Measurements from ENCODE around the gene SNCAIP.
"Not testable (repeated sequence)": the region's sequence is repeated elsewhere in the genome, so short reads cannot be mapped to it uniquely, and the experiment has no call there.

The SNCAIP gene

GRCh38 chr5:122362361-122362760 lies 50.3 kb downstream of the SNCAIP start:
- no peak for DNase-seq

DNA sequence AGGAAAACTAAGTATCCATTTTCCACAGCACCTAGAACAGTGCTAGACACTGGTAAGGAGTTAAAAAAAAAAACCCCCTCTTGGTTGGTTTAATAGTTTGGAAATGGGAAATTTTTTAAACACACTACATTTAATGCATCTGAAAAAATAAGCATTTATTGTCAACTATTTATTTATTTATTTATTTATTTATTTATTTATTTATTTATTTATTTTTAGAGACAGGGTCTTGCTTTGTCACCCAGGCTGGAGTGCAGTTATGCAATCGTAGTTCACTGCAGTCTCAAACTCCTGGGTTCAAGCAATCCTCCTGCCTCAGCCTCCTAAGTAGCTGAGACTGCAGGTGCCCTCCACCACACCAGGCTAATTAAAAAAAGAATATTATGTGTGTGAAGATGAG lies 51.6 kb downstream of the SNCAIP start:
- DNase-seq = no peak

DNA sequence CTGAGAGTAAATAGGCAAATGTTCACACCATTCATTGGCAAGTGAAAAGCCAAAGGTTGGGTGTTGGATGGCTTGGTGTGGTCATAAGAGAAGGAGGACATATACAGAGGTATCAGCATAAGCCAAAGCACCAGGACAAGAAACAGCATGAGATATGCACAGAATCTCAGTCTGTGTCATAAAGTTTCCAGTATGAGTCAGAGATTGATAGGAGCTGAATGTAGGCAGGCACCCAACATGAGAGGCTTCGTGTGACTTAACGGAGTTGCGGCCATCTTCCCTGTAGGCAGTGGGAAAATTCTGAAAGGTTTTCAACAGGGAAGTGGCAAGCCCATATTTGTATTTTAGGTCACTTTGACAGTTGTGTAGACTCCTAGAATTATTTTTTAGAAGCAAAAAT lies 54.5 kb downstream of the SNCAIP start:
- no peak for DNase-seq

DNA sequence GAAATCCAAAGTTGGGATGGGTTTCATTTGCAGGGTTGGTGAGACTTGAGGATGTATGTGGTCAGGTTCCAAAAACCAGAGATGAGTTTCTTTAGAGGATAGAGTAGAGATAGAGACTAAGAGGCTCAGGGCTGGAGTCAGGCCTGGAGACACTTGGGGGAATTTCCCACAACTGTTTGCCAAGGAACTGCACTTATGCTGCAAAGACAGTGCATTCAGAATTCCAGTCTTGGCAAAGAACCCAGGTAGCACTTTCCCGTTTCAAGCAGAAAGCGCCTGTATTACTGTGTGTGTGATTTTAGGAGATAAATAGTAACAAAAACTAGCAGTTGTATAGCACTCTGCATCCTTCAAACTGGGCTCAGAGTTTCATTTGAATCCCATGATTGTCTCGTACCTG lies 55.4 kb downstream of the SNCAIP start:
- no peak for DNase-seq

- peak; percentile 90 for DNase-seq
Observed at GRCh38 chr5:122368510-122369251, 56.6 kb downstream of the SNCAIP start.

DNA sequence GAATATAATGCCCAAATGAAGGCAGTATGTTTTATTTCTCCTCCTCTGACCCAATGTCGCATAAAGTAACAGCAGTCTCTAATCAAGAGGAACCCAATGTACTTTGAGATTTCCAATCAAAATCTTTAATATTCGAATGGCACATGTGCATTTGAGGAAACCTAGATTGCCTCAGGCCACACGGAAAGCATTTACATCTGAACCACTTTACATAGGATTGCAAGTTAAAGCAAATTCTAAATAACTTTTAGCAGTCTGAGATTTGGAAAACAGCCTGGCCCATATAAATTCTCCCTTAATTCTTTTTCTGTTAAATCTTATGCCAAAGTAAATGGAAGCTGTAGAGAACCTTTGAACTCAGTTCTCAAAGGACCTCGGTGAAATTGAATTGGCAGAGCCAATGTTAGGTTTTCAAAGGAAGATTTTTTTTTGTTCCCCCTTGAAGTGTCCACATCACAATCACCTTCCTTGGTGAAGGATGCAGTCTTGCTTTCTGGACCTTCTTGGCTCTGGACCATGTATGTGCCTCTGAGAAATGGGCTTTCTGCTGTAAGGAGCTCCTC lies 57.3 kb downstream of the SNCAIP start:
- DNase-seq = no peak

DNA sequence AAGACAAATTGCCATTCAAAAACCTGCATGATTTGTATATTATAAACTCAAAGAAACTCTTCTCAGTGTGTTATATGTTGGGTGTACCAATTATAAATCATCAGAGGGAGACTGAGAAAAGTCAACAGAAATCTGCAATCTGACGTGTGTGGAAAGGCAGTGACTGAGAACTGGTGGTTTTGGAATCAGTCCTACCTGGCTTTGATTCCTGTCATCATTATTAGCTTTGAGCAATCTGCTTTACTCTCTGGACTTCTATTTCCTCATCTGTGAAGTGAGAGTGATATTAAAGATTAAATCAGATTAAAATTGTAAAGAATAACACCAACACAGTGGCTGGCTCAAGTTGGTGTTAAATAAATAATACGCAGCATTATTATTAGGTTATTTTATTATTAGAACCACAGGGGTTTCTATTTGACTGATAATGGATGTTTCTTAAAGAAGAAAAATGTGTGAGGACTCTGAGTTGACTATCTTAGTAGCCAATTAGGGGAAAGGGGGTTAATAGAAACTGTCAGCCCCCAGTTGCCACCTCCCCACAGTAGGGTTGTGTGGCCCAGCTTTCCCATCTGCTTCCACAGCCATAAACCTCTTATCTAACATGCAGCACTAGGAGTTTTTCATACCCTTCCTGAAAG lies 59.6 kb downstream of the SNCAIP start:
- no peak for DNase-seq

DNA sequence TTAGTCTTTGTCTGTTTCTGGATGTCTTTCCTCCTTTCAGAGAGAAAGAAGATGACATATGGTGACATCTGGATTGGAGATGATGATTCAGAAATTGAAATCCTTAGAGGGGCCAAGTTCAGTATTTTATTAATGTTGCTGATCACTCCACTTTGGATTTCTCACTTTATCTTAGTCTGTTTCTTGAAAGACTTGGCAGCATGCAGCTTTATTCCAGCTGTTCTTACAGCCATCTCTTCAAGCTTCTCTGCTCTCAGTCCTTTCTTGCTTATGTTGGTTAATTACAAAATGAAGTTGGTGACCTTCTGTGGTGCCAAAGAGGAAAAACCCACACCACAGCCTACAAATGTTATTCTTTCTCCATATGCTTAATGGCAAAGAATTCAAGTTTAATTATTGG lies 62.1 kb downstream of the SNCAIP start:
- no peak for DNase-seq

GRCh38 chr5:122375801-122376200 lies 63.8 kb downstream of the SNCAIP start:
- DNase-seq = no peak

GRCh38 chr5:122376250-122376649 lies 64.2 kb downstream of the SNCAIP start:
- no peak for DNase-seq

DNA sequence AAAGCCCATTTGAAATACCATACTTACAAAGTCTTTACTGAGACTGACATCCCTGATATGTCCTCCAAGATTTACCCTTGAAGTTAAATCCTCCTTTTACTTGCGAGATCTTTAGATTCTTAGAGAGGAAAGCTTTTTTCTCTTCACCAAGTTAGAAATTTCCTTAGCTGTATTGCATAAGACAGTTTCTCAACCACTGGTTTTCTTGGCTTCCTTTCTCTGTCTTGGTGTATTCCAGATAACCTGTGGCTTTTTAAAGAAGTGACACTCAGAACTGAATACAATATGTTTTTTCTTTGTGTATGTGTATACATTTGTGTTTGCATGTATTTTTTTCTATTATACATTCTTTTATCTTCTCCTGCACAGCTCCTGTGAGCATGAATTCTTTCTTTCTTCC lies 65.0 kb downstream of the SNCAIP start:
- no peak for DNase-seq

DNA sequence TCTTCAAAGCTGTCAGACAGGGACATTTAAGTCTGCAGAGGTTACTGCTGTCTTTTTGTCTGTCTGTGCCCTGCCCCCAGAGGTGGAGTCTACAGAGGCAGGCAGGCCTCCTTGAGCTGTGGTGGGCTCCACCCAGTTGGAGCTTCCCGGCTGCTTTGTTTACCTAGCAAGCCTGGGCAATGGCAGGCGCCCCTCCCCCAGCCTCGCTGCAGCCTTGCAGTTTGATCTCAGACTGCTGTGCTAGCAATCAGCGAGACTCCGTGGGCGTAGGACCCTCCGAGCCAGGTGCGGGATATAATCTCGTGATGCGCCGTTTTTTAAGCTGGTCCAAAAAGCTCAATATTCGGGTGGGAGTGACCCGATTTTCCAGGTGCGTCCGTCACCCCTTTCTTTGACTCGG lies 70.9 kb downstream of the SNCAIP start:
- not testable (repeated sequence) for DNase-seq

- DNase-seq = no peak
Observed at GRCh38 chr5:122384739-122385235, 72.8 kb downstream of the SNCAIP start.

- DNase-seq = no peak
Observed at GRCh38 chr5:122385286-122385685, 73.2 kb downstream of the SNCAIP start.

DNA sequence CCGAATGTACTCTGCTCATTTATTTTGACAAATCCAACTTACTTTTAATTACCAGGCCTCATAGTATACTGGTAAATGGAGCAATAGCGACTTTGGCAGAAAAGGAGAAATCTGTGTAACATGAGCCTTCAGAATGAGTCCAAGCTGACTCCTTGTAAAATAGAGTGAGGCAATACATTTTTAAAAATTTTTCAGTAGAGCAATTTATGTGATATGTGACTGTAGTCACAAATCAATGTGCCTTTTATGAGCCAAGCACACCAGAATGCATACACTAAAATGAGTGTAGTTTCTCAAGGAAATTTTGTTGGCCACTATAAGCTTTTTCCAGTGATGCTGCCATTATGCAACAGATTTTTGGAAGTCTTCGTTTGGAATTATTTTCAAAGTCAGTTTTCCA lies 73.8 kb downstream of the SNCAIP start:
- no peak for DNase-seq

DNA sequence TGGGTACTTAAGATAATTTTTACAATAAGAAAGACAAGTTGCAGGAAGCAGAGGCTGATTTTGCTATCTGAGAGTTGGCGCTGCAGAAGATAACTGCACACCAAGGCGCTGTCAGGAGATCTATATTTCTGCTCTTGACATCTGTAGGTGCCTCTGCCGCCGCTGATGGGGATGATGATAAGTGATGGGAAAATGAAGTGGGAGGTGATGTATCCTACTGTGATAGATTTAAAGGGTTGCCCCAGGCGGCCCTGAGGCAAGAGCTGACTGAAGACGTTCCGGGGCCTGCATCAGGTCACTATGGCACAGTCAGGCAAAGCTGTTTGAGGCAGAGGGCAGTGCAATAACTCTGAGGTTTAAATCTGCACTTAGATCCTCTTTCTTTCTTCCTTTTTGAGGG lies 78.1 kb downstream of the SNCAIP start:
- DNase-seq = peak; percentile 93

DNA sequence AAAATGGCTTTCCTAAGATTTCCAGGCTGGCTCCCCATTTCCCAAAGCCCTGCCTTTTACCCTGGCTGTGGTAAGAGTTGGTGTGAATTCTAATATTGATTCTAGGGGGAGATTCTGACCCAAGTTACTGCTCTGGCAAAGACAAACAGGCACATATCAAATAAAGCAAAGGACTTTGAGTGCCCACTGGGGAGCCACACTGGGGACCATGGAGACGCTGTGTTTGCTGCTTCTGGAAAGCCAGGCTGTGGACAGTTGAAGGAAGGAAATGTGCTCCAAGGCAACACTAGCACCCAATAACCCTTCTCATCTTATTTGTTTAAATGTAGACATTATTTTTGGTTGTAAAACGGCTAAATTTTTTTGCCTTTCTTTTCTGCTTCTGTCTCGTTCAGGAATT lies 78.7 kb downstream of the SNCAIP start:
- peak; percentile 77 for DNase-seq

DNA sequence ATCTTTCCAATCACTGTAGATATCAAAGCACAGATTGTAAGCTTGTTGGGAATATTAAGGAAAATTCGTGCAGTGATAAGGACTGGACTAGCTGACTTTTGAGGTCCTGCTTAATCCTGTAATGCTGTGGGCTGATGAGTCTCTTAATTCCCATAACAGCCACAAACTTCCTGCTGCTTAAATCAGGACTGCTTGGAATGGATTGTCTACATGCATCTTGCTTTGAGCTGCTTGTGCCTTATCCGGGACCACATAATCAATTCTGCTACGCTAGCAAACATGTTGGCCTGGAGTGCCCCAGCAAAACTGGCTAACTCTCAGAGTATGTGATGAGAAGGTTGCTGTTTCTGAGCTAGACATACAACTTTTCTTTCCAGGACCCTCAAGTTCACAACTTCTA lies 79.6 kb downstream of the SNCAIP start:
- DNase-seq = no peak

- no peak for DNase-seq
Observed at GRCh38 chr5:122392224-122392623, 80.2 kb downstream of the SNCAIP start.

GRCh38 chr5:122392824-122393223 lies 80.8 kb downstream of the SNCAIP start:
- DNase-seq = peak; percentile 64

- no peak for DNase-seq
Observed at GRCh38 chr5:122394284-122394930, 82.4 kb downstream of the SNCAIP start.

DNA sequence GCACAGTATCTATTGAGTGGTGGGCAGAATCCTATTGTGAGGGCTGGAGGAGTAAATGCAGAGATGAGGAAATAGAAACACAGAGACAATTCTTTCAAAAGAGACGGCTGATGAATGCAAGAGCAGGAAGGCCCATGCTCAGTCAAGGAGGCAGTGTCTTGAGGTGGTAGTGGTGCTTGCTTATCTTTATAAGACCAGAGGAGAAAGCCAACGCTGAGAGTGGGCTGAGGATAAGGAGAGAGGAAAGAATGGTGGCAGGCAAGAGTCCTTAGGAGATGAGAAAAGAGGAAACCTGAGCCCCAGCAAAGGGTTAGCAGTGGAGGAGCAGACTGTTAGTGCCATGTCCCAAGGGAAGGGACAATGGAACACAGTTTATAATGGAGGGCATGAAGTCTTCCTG lies 86.0 kb downstream of the SNCAIP start:
- DNase-seq = peak; percentile 64

DNA sequence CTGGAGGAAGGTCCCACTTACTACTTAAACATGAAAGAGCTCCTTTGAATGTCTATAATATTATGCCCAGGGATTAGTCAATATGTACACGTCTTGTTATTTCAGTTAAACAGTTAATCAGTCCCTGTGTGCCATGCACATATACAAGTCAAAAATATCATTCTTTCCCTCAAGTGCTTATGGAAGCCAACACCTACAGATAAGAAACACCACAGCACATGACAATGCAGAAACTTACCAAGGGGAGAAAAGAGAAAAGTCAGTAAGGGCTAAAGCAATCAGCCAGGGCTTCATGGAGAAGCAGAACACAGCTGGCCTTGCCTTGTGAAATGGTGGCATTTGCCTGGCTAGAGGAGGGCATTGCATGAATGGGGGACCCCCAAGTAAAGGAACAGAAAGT lies 88.3 kb downstream of the SNCAIP start:
- peak; percentile 55 for DNase-seq

GRCh38 chr5:122400938-122401337 lies 88.9 kb downstream of the SNCAIP start:
- DNase-seq = peak; percentile 98
